GM12875 (cell line): ENCODE measurements around the gene PPIA.

ENCODE experiments used
- H3K4me3 ChIP-seq: one replicate; pipeline ENCODE4 v1.5.1; 2011; ENCODE audit warnings: low read depth, low read length, control low read depth
- CTCF ChIP-seq: IDR thresholded peaks from 2 replicates; pipeline ENCODE4 v1.5.1; 2011; ENCODE audit warnings: low read depth, mild to moderate bottlenecking, control low read depth, inconsistent platforms, low read length, moderate library complexity, borderline replicate concordance; ENCODE audit not compliant: insufficient read depth

Gene PPIA

GRCh38 chr7:44852590-44852989 lies 56.1 kb downstream of the PPIA start:
- H3K4me3 ChIP-seq: no peak overlapping the region
- TF ChIP-seq CTCF: no peak
